CD1c-positive myeloid dendritic cell (primary cell): ENCODE measurements around the gene OR52W1.
"Not testable (repeated sequence)": the region's sequence is repeated elsewhere in the genome, so short reads cannot be mapped to it uniquely, and the experiment has no call there.

Experiments
- DNase-seq: peaks from one replicate; pipeline ENCODE4 v3.0.0-alpha.2; 2016; ENCODE audit errors: extremely low spot score

Gene OR52W1

GRCh38 chr11:6216501-6216900 is 17.5 kb downstream of the OR52W1 start:
- DNase-seq = no peak

DNA sequence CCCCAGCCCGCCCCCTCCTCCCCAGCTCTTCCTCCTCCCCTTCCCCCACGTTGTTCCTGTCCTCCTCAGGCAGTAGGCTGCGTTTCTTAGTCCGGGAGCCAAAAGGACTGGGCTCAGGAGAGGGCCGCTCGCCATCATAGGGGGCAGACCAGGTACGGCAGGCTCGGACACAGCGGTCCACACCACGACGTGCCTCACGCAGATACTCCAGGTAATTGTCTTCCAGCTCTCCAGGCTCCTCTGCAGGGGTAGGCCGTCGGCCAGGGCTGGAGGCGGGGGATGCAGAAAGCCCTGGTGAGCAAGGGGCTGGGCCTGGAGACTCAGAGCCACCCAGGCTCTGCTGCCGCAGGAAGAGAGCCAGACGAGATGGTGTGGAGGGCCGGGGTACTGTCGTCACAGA is 18.7 kb downstream of the OR52W1 start:
- DNase-seq = no peak

DNA sequence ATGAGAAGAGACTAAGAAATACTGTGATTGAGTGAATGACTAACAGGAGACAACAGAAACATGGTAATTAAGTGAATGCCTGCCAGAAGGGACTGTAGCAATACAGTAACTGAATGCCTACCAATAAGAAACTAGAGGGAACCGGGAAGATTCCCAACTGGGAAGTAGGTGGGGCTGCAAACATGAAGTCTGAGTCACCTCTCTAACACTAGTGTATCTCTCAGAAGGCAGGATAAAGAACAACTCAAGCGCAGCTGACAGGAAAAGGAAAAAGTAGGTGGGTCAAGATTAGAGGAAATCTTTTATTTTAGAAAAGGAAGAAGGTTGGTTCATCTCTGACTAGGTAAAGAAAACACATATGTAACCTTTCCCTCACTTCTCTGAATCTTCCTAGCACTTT is 20.3 kb downstream of the OR52W1 start:
- peak; percentile 63 for DNase-seq

- DNase-seq = no peak
Measured at GRCh38 chr11:6223854-6224253, 24.8 kb downstream of the OR52W1 start.

DNA sequence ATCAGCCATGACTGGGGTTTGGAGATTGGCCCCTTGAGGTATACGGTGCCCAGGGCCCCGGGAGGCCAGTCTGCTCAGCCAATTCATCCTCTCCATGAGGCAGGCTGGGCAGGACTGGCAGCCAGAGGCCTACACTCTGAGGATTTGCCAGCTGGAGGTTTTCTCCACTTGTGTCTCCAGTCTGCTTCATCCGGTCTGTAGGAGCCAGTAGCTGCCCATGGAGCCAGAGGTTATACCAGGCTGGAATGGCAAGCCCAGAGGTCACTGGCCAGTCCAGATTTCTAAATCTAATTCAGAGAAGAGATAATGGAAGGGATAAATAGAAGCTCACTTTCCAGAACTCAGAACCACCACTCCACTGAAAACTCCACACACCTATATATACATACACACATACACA is 25.4 kb downstream of the OR52W1 start:
- DNase-seq = no peak

DNA sequence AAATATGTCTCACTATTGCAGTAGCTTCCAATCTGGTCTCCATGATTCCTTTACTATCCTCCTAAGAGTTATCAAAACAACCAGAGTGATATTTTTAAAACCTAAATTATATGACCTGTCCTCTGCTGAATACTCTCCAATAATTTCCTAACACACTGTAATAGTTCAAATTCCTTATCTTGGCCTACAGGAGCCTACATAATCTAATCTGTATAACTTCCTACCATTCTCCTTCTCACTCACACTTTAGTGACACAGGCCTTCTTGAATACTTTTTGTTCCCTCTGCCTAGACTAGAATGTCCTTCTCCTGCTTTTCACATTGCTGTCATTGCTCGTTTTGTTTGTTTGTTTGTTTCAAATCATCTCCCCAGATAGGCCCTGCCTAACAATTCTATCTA is 26.0 kb downstream of the OR52W1 start:
- no peak for DNase-seq

DNA sequence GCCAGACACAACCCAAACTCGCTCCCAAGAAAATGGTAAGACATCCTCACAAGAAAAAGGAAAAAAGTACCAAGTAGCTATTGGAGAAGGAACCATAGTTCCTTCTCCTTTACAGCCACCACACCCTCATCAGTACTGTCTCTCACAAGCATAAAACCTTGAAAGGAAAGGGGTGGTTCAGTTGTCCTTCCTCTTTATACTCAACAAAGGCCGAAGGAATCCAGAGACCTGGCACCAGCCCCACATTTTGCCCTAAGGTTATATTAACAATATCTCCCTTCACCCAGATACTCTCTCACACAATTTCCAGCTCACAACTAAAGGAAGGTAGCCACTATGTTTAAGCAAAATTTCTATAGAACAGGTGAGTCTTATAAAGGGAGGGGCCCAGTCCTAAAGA is 26.9 kb downstream of the OR52W1 start:
- peak; percentile 43 for DNase-seq

GRCh38 chr11:6228520-6228919 is 29.5 kb downstream of the OR52W1 start:
- DNase-seq = no peak

- peak; percentile 33 for DNase-seq
Measured at GRCh38 chr11:6229911-6230310, 30.9 kb downstream of the OR52W1 start.

GRCh38 chr11:6232899-6233298 is 33.9 kb downstream of the OR52W1 start:
- DNase-seq = no peak

GRCh38 chr11:6233984-6234386 is 35.0 kb downstream of the OR52W1 start:
- DNase-seq = peak; percentile 4

DNA sequence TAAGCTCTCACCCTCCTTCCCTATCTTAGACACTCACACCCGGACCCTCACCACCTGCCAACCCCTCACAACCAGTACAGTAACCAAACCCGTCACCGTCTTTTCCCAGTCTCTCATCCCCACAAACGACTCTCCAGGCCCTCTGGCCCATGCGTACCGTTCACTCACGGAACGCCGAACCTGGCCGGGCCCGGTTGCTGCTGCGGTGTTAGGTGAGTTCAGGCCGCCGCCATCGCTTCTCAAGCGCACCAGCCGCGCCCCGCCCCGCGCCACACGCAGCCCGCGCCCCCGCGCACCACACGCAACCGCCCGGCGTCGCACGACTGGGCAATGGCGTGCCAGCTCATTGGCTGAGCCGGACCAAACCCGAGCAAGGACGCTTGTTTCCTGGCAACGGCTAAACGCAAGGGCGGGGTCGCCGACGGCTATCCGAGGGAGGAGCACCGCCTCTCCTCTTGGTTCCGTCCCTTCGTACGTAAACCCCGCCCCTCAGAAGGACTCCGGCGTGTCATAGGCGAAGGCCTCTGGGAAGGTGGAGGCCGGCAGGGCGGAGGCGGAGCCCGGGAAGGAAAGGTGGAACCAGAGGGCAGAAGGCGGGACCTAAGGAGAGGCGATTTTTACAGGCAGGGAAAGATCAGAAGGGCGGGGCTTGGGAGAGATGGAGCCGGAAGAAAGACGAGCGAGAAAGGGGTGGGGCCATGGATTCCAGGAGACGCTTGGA is 35.5 kb downstream of the OR52W1 start, which contains the start of gene FHIP1B:
Gene FHIP1B (minus strand): TSS at position 250 of the 721 bp plus-strand sequence. CDS start 10,120 bp downstream, outside the sequence.
- peak; percentile 99 for DNase-seq

GRCh38 chr11:6237266-6237665 is 38.2 kb downstream of the OR52W1 start:
- DNase-seq = peak; percentile 77

GRCh38 chr11:6237761-6238302 is 38.8 kb downstream of the OR52W1 start:
- DNase-seq = no peak

DNA sequence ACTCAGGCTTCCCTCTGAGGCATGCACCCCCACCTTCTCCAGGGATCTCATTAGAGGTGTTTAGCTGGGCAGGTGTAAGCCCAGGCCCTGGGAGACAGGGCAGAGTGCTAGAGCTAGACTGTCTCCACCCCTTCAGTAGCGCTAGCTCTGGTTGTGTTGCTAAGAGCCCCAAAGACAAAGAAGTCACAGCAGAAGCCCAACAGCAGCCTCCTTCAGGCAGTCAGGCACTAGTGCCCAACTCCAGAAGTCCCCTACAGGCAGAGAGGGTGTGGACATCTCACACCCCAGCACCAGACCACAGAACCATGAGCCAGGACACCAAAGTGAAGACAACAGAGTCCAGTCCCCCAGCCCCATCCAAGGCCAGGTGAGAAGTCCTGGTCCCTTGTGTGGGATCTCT is 39.9 kb downstream of the OR52W1 start, which contains the start of gene CNGA4:
Gene CNGA4 (plus strand): TSS at position 188 of the 400 bp plus-strand sequence. CDS start 118 bp downstream, at position 306.
- no peak for DNase-seq

- DNase-seq = no peak
Measured at GRCh38 chr11:6240139-6240538, 41.1 kb downstream of the OR52W1 start.

GRCh38 chr11:6240781-6241180 is 41.8 kb downstream of the OR52W1 start:
- peak; percentile 47 for DNase-seq

GRCh38 chr11:6241316-6241715 is 42.3 kb downstream of the OR52W1 start:
- DNase-seq = no peak

- no peak for DNase-seq
Measured at GRCh38 chr11:6245536-6245935, 46.5 kb downstream of the OR52W1 start.

DNA sequence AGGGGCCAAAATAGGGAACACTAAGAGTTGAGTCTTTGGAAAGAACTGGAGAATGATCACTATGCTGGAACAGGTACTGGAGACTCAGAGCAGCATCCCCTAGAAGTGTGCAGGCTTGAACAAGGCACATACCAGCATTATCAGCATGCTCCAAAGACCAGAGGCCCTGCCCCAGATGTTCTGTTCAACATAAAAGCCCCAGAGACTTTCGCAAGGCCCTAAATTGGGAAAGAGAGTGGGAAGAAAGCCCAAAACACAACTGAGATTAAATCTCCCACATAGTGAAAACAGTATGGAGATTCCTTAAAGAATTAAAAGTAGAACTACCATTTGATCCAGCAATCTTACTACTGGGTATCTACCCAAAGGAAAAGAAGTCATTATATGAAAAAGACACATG is 49.2 kb downstream of the OR52W1 start:
- no peak for DNase-seq

DNA sequence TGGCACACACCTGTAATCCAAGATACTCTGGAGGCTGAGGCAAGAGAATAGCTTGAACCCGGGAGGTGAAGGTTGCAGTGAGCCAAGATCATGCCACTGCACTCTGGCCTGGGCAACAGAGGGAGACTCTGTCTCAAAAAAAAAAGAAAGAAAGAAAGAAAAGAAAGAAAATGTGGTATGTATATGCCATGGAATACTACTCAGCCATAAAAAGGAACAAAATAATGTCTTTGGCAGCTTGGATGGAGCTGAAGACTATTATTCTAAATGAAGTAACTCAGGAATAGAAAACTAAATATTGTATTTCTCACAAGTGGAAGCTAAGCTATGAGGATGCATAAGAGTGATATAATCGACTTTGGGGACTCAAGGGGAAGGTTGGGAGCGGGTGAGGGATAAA is 49.9 kb downstream of the OR52W1 start:
- DNase-seq = not testable (repeated sequence)
